ENCODE measurements around the gene PIR. TPM values are rescaled to one million over a fixed set of nuclear protein-coding genes. Genes with fewer than 3 reads are reported as not detected.

PIR gene
- polyA plus RNA-seq, 1 donor from 2014 or later, result 0.81 TPM

GRCh38 chrX:15500497-15500966, 7.4 kb upstream of the PIR start, which contains the start of gene BMX:
Gene BMX (plus strand): TSS chrX:15500807. CDS start chrX:15508354, 7,547 bp downstream.
- Histone ChIP-seq H3K4me2 (ENCODE audit: low read length) (no peak within 1 kb of the TSS), H3K4me3 (ENCODE audit: low read length) (no peak within 1 kb of the TSS), H2AFZ (ENCODE audit: low read depth, low read length) (no peak within 1 kb of the TSS), H4K20me1 (ENCODE audit: insufficient read depth) (no peaks in the 10 kb centered on the region), H3K36me3 (ENCODE audit: insufficient read depth, low read length) (no peaks in the 10 kb centered on the region), H3K9ac (ENCODE audit: low read length) (no peak within 1 kb of the TSS), H3K9me3 (ENCODE audit: low read length) (no peaks in the 10 kb centered on the region), H3K79me2 (replicated peaks; ENCODE audit: insufficient read depth, low read length) (no peaks in the 10 kb centered on the region), H3K9me2 (ENCODE audit: insufficient read depth, low read length) (no peaks in the 10 kb centered on the region), H3F3A (ENCODE audit: insufficient read depth, low read length, poor library complexity, severe bottlenecking) (no peaks in the 10 kb centered on the region), H3K27me3 (ENCODE audit: insufficient read depth, low read depth, low read length) (no peaks in the 10 kb centered on the region), H3K27ac (ENCODE audit: low read length) (no peak within 1 kb of the TSS)
- no peak for TF ChIP-seq TAF1 (IDR thresholded peaks at IDR 0.05; ENCODE audit: low read depth)
- TF ChIP-seq POLR2AphosphoS5 (IDR thresholded peaks at IDR 0.05), result no peak
- no peak for TF ChIP-seq SMC3 (conservative IDR thresholded peaks at IDR 0.05; ENCODE audit: poor library complexity)
- TF ChIP-seq MXI1 (conservative IDR thresholded peaks at IDR 0.05; ENCODE audit: poor library complexity, severe bottlenecking), result no peak
- TF ChIP-seq, protein P1, sequence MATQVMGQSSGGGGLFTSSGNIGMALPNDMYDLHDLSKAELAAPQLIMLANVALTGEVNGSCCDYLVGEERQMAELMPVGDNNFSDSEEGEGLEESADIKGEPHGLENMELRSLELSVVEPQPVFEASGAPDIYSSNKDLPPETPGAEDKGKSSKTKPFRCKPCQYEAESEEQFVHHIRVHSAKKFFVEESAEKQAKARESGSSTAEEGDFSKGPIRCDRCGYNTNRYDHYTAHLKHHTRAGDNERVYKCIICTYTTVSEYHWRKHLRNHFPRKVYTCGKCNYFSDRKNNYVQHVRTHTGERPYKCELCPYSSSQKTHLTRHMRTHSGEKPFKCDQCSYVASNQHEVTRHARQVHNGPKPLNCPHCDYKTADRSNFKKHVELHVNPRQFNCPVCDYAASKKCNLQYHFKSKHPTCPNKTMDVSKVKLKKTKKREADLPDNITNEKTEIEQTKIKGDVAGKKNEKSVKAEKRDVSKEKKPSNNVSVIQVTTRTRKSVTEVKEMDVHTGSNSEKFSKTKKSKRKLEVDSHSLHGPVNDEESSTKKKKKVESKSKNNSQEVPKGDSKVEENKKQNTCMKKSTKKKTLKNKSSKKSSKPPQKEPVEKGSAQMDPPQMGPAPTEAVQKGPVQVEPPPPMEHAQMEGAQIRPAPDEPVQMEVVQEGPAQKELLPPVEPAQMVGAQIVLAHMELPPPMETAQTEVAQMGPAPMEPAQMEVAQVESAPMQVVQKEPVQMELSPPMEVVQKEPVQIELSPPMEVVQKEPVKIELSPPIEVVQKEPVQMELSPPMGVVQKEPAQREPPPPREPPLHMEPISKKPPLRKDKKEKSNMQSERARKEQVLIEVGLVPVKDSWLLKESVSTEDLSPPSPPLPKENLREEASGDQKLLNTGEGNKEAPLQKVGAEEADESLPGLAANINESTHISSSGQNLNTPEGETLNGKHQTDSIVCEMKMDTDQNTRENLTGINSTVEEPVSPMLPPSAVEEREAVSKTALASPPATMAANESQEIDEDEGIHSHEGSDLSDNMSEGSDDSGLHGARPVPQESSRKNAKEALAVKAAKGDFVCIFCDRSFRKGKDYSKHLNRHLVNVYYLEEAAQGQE (IDR thresholded peaks at IDR 0.05; ENCODE audit: borderline replicate concordance), result no peak
- no peak for TF ChIP-seq CTCF (IDR thresholded peaks at IDR 0.05; ENCODE audit: poor library complexity, severe bottlenecking)
- TF ChIP-seq EZH2 (IDR thresholded peaks at IDR 0.05; ENCODE audit: borderline replicate concordance, insufficient read depth, low read length, poor library complexity, severe bottlenecking), result no peak
- TF ChIP-seq RAD21 (conservative IDR thresholded peaks at IDR 0.05), result no peak
- TF ChIP-seq EP300 (conservative IDR thresholded peaks at IDR 0.05; ENCODE audit: poor library complexity, severe bottlenecking), result no peak

DNA sequence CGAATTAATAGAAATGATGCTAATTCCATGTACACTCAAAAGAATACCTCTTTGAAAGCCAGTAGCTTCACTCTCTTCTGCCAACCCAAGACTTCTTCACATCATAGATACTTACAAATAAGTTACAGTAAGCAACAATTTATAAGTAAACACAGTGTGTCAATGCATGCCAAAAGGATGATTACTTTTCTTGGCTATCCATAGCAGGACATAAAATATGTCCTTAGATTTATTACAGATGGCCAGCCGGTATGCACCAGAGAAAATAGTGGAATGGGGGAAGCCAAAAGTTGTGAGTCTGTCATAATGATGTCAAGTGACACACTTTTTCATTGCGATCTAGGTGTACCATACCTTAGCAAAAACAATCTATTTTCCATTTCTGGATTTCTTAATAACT, 6.8 kb upstream of the PIR start:
- no peaks in the 10 kb centered on the region for H3F3A ChIP-seq (ENCODE audit: insufficient read depth, low read length, poor library complexity, severe bottlenecking)
- no peak for TF ChIP-seq EP300 (conservative IDR thresholded peaks at IDR 0.05; ENCODE audit: poor library complexity, severe bottlenecking)
- TF ChIP-seq SMC3 (conservative IDR thresholded peaks at IDR 0.05; ENCODE audit: poor library complexity), result no peak
- TF ChIP-seq POLR2AphosphoS5 (IDR thresholded peaks at IDR 0.05), result no peak
- no peak for TF ChIP-seq CTCF (IDR thresholded peaks at IDR 0.05; ENCODE audit: poor library complexity, severe bottlenecking)
- TF ChIP-seq RAD21 (conservative IDR thresholded peaks at IDR 0.05), result no peak
- TF ChIP-seq MXI1 (conservative IDR thresholded peaks at IDR 0.05; ENCODE audit: poor library complexity, severe bottlenecking), result no peak
- TF ChIP-seq EZH2 (IDR thresholded peaks at IDR 0.05; ENCODE audit: borderline replicate concordance, insufficient read depth, low read length, poor library complexity, severe bottlenecking), result no peak
- no peak for TF ChIP-seq TAF1 (IDR thresholded peaks at IDR 0.05; ENCODE audit: low read depth)
- TF ChIP-seq, protein P1 (IDR thresholded peaks at IDR 0.05; ENCODE audit: borderline replicate concordance), result no peak

More for the DNA sequence above, 6.8 kb upstream of the PIR start:
- Histone ChIP-seq H2AFZ (ENCODE audit: low read depth, low read length) (no peak overlapping the region), H3K27ac (ENCODE audit: low read length) (no peak overlapping the region), H3K4me3 (ENCODE audit: low read length) (no peak overlapping the region), H3K4me2 (ENCODE audit: low read length) (no peak overlapping the region), H3K9me2 (ENCODE audit: insufficient read depth, low read length) (no peaks in the 10 kb centered on the region), H3K36me3 (ENCODE audit: insufficient read depth, low read length) (no peaks in the 10 kb centered on the region), H3K9ac (ENCODE audit: low read length) (no peak overlapping the region), H4K20me1 (ENCODE audit: insufficient read depth) (no peaks in the 10 kb centered on the region), H3K79me2 (replicated peaks; ENCODE audit: insufficient read depth, low read length) (no peaks in the 10 kb centered on the region), H3K9me3 (ENCODE audit: low read length) (no peaks in the 10 kb centered on the region), H3K27me3 (ENCODE audit: insufficient read depth, low read depth, low read length) (no peaks in the 10 kb centered on the region)

Measured in neural cell (in vitro differentiated cells).